ENCODE data around the gene TSPAN18.

TSPAN18 gene

DNA sequence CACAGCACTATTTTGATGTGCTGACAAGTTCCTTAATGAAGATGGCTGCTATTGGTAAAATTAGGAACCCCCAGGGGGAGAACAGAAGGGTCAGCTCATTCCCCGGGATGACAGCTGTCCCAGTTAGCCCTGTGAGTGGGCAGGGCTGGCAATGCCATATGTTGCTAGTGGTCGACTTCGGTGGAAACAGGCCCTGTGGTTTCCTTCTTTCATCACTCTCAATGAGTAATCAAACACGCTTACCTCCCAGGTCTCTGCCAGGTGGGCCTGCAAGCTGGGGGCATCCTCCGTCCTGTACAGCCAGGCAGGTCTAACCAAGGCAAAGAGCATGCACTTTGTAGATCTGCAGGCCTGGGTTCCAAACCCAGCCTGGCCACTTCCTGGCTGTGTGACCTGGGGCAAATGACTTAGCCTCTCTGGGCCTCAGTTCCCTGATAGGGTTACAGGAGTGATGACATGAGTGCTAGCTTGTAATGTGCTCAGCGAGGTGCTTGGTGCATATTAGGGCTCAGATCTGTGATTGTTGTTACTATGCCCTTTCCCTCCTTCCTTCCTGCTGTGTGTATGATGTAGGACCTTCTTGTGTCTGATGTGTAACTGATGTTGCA, 85.2 kb downstream of the TSPAN18 start:
- FAIRE-seq, result peak; percentile 85

DNA sequence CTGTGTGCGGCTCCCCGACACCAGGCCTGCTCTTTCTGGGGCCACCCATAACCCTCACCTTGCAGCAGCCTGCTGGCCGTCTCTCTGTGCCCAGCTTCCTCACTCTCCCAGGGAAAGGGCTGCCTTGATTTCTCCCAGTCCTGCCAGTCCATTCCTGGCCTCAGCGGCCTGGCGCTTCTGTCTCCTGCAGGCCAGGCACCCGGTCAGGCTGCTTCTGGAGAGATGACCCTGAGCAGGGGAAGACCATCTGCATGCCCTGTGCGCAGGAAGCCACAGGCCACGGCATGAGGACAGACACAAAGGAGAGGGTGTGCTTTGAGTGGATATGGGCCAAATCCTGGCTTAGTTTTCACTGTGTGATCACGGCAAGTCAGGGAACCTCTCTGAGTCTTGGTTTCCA, 86.2 kb downstream of the TSPAN18 start:
- FAIRE-seq (no peak), DNase-seq (ENCODE audit: insufficient read length) (no peak)
- TF ChIP-seq POLR2AphosphoS5 (IDR thresholded peaks at IDR 0.05; ENCODE audit: low read depth, low read length), result no peak
- TF ChIP-seq TAF1 (IDR thresholded peaks at IDR 0.05; ENCODE audit: borderline replicate concordance, low read depth, low read length), result no peak
- TF ChIP-seq POLR2A (IDR thresholded peaks at IDR 0.05; ENCODE audit: low read depth, low read length), result no peak

More for the DNA sequence above, 85.2 kb downstream of the TSPAN18 start:
- TF ChIP-seq POLR2A (IDR thresholded peaks at IDR 0.05; ENCODE audit: low read depth, low read length) (no peak), TAF1 (IDR thresholded peaks at IDR 0.05; ENCODE audit: borderline replicate concordance, low read depth, low read length) (no peak), POLR2AphosphoS5 (IDR thresholded peaks at IDR 0.05; ENCODE audit: low read depth, low read length) (no peak)
- no peak for DNase-seq (ENCODE audit: insufficient read length)

DNA sequence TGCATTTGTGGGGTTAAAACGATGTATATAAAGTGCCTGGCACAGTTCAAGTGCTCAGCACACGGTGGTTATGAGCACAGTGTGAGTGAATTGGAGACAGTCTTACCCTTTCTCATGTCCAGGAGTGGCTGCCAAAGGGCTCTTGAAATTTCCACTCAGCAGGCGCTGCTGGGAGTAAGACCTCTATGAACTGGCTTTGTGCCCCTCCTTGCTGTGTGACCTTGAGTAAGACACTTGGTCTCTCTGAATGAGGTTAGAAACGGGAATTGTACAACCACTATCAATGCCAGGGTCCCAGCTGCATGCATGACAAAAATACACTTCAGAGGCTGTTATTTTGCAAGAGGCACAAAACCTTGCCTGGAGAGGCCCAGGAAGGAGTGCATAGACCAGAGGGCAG, 86.6 kb downstream of the TSPAN18 start:
- TF ChIP-seq POLR2A (IDR thresholded peaks at IDR 0.05; ENCODE audit: low read depth, low read length) (no peak), TAF1 (IDR thresholded peaks at IDR 0.05; ENCODE audit: borderline replicate concordance, low read depth, low read length) (no peak), POLR2AphosphoS5 (IDR thresholded peaks at IDR 0.05; ENCODE audit: low read depth, low read length) (no peak)
- no peak for DNase-seq (ENCODE audit: insufficient read length)
- FAIRE-seq, result no peak

DNA sequence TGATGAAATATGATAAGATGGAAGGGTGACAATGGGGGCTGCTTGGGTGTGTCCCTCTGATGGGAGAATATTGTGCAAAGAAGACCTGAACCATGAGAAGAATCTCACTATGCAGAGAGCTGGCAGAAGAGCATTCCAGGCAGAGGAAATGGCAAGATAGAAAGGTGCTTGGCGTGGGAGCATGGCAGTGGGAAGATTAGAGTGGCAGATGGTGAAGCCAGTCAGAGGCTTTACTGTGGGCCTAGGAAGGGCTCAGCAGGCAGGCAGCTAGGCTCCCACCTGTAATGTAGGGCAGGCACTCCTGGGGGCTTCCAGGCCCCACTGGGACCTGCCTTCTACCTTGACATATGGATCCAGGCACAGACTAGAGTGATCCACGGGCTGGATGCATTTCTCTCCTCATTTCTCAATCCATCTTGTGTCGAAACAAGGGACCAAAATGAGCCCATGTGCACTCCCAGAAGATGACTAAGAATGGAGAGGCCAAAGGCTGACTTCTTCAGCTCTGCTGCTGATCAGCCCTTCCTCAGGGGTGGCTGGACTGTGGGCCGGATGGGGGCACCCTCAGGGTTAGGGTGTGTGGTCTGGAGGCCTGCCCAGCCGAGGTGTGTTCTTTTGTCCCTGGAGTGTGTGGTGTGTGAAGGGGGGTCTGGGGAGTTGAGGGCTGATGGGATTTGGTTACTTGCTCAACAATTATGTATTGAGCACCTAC, 88.3 kb downstream of the TSPAN18 start:
- DNase-seq (ENCODE audit: insufficient read length) (no peak), FAIRE-seq (no peak)
- no peak for TF ChIP-seq POLR2AphosphoS5 (IDR thresholded peaks at IDR 0.05; ENCODE audit: low read depth, low read length)
- TF ChIP-seq POLR2A (IDR thresholded peaks at IDR 0.05; ENCODE audit: low read depth, low read length), result no peak
- TF ChIP-seq TAF1 (IDR thresholded peaks at IDR 0.05; ENCODE audit: borderline replicate concordance, low read depth, low read length), result no peak

DNA sequence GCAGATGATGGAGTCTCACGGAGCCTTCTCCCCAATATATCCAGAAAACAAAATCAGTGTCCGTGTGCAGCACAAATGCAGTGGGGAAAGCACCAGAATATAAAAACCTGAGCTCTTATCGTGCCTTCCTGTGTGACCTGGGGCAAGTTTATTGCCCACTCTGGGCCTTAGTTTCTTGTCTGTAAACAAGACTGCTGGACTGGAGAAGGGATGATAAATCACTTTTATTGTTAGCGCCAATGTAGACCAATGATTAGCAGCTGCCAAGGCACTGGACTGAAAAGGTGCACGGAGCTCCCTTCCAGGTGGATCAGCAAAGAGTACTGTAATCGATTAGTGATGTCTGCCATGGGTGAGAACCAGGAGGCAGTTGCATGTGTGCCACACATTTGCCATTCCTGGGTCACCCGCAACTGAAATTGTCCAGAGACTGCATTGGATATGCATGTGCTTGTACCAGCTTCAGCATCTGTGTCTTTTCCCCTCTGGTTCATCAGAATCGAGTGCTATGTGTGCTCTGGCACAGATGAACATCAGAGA, 89.2 kb downstream of the TSPAN18 start:
- FAIRE-seq (no peak), DNase-seq (ENCODE audit: insufficient read length) (no peak)
- no peak for TF ChIP-seq TAF1 (IDR thresholded peaks at IDR 0.05; ENCODE audit: borderline replicate concordance, low read depth, low read length)
- no peak for TF ChIP-seq POLR2AphosphoS5 (IDR thresholded peaks at IDR 0.05; ENCODE audit: low read depth, low read length)
- no peak for TF ChIP-seq POLR2A (IDR thresholded peaks at IDR 0.05; ENCODE audit: low read depth, low read length)

DNA sequence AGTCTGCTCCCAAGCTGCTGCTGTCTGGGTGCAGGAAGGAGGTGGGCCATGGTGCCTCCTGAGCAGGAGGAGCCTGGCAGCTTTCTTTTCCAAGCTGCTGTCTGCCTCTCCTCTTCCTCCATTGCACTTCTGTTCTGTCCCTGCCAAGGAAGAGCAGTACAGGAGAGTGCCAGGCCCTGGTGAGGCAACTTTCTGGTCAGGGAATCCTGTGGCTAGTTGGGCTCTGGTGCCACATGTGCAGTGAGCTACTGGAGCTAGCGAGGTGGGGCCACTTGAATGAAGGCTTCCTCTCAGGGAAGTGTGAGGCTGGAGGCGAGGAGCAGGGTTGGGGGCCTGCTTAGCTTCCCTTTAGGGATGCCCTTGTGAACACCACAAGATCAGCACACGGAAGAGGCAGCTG, 90.0 kb downstream of the TSPAN18 start:
- FAIRE-seq (no peak), DNase-seq (ENCODE audit: insufficient read length) (no peak)
- TF ChIP-seq POLR2A (IDR thresholded peaks at IDR 0.05; ENCODE audit: low read depth, low read length) (no peak), TAF1 (IDR thresholded peaks at IDR 0.05; ENCODE audit: borderline replicate concordance, low read depth, low read length) (no peak), POLR2AphosphoS5 (IDR thresholded peaks at IDR 0.05; ENCODE audit: low read depth, low read length) (no peak)

DNA sequence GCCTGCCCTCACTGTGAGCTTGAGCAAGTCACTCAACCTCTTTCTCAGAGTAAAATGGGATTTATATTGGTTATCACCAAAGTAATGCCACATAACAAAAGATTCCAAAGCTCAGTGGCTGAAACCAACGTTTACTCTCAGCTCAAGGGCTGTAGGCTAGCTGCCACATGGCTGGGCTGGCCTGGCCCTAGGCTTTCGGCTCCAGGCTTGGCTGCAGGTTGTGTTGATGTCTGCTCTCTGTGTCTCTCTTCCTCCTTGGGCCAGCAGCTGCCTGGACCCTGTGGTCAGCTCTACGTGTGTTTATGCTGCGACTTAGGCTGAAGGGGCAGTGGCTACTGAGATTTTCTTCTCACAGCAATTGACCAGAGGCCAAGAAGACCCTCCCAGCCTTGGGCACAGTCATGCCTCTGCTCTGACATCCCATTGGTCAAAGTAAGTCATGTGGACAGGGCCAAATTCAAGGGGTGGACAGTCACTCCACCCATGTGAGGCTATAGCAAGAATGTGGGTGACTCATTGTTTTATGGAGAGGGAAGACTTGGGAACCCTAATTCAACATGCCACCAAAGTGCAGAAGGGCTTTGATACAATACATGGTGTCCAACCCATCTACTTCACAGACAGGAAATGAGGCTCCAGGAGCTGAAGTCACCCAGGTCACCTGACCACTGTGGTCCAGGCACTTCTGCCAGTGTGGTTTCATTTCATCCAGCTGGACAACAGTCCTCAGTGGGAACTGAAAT, 90.6 kb downstream of the TSPAN18 start:
- FAIRE-seq (no peak), DNase-seq (ENCODE audit: insufficient read length) (no peak)
- TF ChIP-seq POLR2A (IDR thresholded peaks at IDR 0.05; ENCODE audit: low read depth, low read length), result no peak
- TF ChIP-seq POLR2AphosphoS5 (IDR thresholded peaks at IDR 0.05; ENCODE audit: low read depth, low read length), result no peak
- no peak for TF ChIP-seq TAF1 (IDR thresholded peaks at IDR 0.05; ENCODE audit: borderline replicate concordance, low read depth, low read length)

DNA sequence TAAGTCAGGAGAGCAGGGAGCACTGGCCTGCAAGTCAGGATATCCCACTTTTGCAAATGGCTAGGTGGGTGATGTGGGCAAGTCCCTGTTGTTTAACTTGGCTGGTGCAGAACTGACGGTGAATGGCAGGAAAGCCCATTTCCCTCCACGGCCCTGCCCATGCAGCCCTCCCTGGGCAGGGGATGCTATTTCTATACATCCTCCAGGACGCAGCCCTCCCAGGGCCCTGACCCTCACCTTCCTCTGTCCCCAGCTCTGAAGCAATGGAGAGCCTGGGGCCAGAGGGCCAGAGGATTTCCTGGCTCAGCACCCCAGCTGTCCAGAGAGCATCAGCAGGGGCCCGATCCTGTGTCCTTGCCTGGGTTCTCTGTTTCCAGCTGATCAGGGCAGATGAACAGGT, 91.3 kb downstream of the TSPAN18 start:
- no peak for TF ChIP-seq POLR2A (IDR thresholded peaks at IDR 0.05; ENCODE audit: low read depth, low read length)
- no peak for TF ChIP-seq POLR2AphosphoS5 (IDR thresholded peaks at IDR 0.05; ENCODE audit: low read depth, low read length)
- TF ChIP-seq TAF1 (IDR thresholded peaks at IDR 0.05; ENCODE audit: borderline replicate concordance, low read depth, low read length), result no peak
- FAIRE-seq (no peak), DNase-seq (ENCODE audit: insufficient read length) (no peak)

DNA sequence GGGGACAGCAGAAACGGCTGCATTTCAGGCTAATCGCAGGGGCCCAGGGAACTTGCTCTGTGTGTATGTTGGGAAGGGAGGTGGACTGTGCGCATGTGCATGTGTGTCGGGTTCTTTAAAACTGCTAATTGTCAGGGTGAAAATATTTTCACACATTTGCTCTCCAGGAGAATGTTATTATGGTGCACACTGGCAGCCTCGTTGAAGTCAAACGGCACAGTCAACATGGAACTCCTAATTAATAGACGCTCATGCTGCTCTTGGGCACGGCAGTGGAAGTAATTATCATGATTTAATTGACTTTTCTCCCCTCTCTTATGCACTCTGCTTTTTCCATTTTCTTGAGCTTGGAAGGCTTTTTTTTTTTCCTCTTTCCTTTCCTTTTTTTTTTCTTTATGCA, 92.6 kb downstream of the TSPAN18 start:
- DNase-seq (ENCODE audit: insufficient read length) (no peak), FAIRE-seq (no peak)
- no peak for TF ChIP-seq POLR2A (IDR thresholded peaks at IDR 0.05; ENCODE audit: low read depth, low read length)
- no peak for TF ChIP-seq POLR2AphosphoS5 (IDR thresholded peaks at IDR 0.05; ENCODE audit: low read depth, low read length)
- no peak for TF ChIP-seq TAF1 (IDR thresholded peaks at IDR 0.05; ENCODE audit: borderline replicate concordance, low read depth, low read length)

DNA sequence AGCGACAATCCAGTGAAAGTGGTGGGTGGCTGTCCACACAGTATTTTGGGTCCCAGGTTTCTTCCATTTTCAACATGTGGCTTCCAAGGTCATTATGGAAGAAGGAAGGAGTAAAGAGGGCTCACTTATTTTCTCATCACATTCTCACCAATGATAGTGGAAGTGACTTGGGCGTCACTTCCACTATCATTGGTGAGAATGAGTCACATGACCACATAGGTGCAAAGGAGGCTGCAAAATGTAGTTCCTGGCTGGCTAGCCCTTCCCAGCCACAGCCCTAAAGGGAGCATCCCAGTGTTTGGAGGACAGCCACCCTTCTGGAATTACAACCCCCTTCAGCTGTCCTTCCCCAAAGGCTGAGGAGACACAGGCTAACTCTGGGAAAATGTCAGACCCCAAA, 95.6 kb downstream of the TSPAN18 start:
- DNase-seq (ENCODE audit: insufficient read length) (no peak), FAIRE-seq (no peak)
- TF ChIP-seq POLR2A (IDR thresholded peaks at IDR 0.05; ENCODE audit: low read depth, low read length) (no peak), POLR2AphosphoS5 (IDR thresholded peaks at IDR 0.05; ENCODE audit: low read depth, low read length) (no peak), TAF1 (IDR thresholded peaks at IDR 0.05; ENCODE audit: borderline replicate concordance, low read depth, low read length) (no peak)

DNA sequence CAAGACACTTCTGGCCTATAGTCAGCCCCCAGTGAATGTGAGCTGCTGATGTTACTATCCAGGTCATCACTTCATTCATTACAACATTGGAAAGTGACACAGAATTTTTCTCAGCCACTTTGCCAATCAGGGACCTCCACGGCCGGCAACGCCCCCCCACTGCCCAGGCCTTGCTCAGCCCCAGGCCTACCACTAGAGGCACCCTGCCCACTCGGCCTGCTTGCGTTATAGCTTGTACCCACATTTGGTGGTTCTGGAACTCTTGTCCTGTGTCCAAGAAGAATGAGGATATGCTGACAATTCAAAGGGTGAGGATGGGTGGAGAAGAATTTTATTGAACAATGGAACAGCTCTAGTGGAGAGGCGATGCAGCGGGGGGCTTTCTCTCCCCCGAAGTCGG, 96.2 kb downstream of the TSPAN18 start:
- FAIRE-seq, result peak; percentile 56
- no peak for DNase-seq (ENCODE audit: insufficient read length)
- TF ChIP-seq POLR2AphosphoS5 (IDR thresholded peaks at IDR 0.05; ENCODE audit: low read depth, low read length), result no peak
- no peak for TF ChIP-seq TAF1 (IDR thresholded peaks at IDR 0.05; ENCODE audit: borderline replicate concordance, low read depth, low read length)
- no peak for TF ChIP-seq POLR2A (IDR thresholded peaks at IDR 0.05; ENCODE audit: low read depth, low read length)
